Heart right ventricle (tissue), 16 donors: Measurements from ENCODE around the gene PLXNA2. TPM values are rescaled to one million over a fixed set of nuclear protein-coding genes. Genes with fewer than 3 reads are reported as not detected.

Experiments
- ATAC-seq, 8 donors: fragments of 200-7000 bp; cut with Tn5 transposase; one replicate each; pipeline ENCODE4 v1.9.1; 2020; ENCODE audit warnings: mild to moderate bottlenecking in 8 of 8, moderate library complexity in 8 of 8, moderate number of reproducible peaks in 1 of 8
- DNase-seq, 2 donors: peaks; one replicate each; pipeline ENCODE4 v3.0.0-alpha.2; 2020
- H3K27ac ChIP-seq, 10 donors: fragments of 200-600 bp; sonication (generic) in 2 of 10; one replicate each; pipeline versions ENCODE4 v1.5.0 to v1.8.0; 2020 to 2022; ENCODE audit warnings: mild to moderate bottlenecking in 3 of 10
- H3K27me3 ChIP-seq, 7 donors: fragments of 200-600 bp; one replicate each; pipeline ENCODE4 v1.8.0; 2021 to 2022; ENCODE audit warnings: mild to moderate bottlenecking in 2 of 7
- H3K36me3 ChIP-seq, 9 donors: fragments of 200-600 bp; sonication (generic) in 1 of 9; one replicate each; pipeline versions ENCODE4 v1.5.0 to v1.8.0; 2020 to 2022; ENCODE audit warnings: mild to moderate bottlenecking in 2 of 9
- H3K4me1 ChIP-seq, 9 donors: fragments of 200-600 bp; sonication (generic) in 1 of 9; one replicate each; pipeline versions ENCODE4 v1.5.0 to v1.8.0; 2020 to 2022; ENCODE audit warnings: mild to moderate bottlenecking in 4 of 9
- H3K4me3 ChIP-seq, 10 donors: fragments of 200-600 bp; sonication (generic) in 2 of 10; one replicate each; pipeline versions ENCODE4 v1.5.0 to v1.8.0; 2020 to 2022; ENCODE audit warnings: mild to moderate bottlenecking in 7 of 10, moderate library complexity in 2 of 10
- H3K9me3 ChIP-seq, 11 donors: fragments of 200-600 bp in 10 of 11; sonication (generic) in 2 of 11; one replicate each; pipeline versions ENCODE4 v1.5.0 to v1.8.0; 2013 to 2022; ENCODE audit warnings: mild to moderate bottlenecking in 2 of 11, control low read depth in 1 of 11, moderate library complexity in 1 of 11
- WGBS, 2 donors: extraction: QIAGEN DNeasy Blood & Tissue Kit; methylation state at CpG; one replicate each; pipeline ENCODE4 v1.1.7; 2013; ENCODE audit warnings: inconsistent platforms in 1 of 2; 5-methylcytosine and 5-hydroxymethylcytosine counted together
- intact Hi-C, 10 donors: fragments of 100-400 bp; cut with DNase I; formaldehyde crosslinking; loops; one replicate each; pipeline versions ENCODE4 v1.11.1 to v1.14.2; 2022
- polyA plus RNA-seq, 2 donors: library from polyadenylated mRNA; stranded (reverse); fragments of 200-250 nt; gene quantifications; one replicate each; pipeline ENCODE4 v1.2.3, GENCODE V29; 2013
- total RNA-seq, 10 donors: library from RNA; stranded (reverse); fragmentation: NEBNext Ultra II Directional in 3 of 10; extraction: Animal tissue kit (Norgen Biotek cat#: 25700) in 3 of 10; gene quantifications; one replicate each; pipeline versions ENCODE4 v1.2.1 to v1.2.4, GENCODE V29; 2021 to 2023
- TF ChIP-seq, protein P1 (sequence below), 9 donors: fragments of 200-600 bp; sonication (generic) in 2 of 9; IDR thresholded peaks; one replicate each; pipeline versions ENCODE4 v1.5.0 to v1.8.0; 2021 to 2022; ENCODE audit warnings: antibody characterized with exemption in 9 of 9, mild to moderate bottlenecking in 5 of 9, moderate library complexity in 1 of 9
- donor health status: Arrhythmogenic right ventricular cardiomyopathy.
- donor health status: ischemic (EF 13 %, LVEDD 7.1; RV severe dilation, severe dysfunction).
- donor health status: healthy with polysubstance abuse.
- donor health status: DM: no; HTN: yes; CAD: no.
- donor health status: DM: no; HTN: no; CAD: no.
- donor health status: ischemic (EF 25% LVEDD 6.9; RV normal size, moderate dysfunction).
- donor health status: ischemic (EF 25% LVEDD 5.7; RV mildly dilated, moderate dysfunction).
- donor health status: healthy.
- donor health status: DM: yes; HTN: yes; CAD: no.
- donor health status: Ischemic cardiomyopathy.
- donor health status: ischemic (EF 35%, LVEDD 5.7; RV mildly dilated, moderate dysfunction).
- donor health status: nonischemic (EF 11% LVEDD 7.7; RV severe dilation, severe dysfunction).
- donor health status: DM: yes; HTN: yes; CAD: no.
- donor health status: PGD.
- donor health status: ischemic (EF 29% LVEDD 5.4; RV normal size, mild dysfunction).
- donor health status: nonischemic (EF 23%, LVEDD 6.1; RV moderate dilation, normal function).

The PLXNA2 gene
- total and polyA plus RNA-seq, 12 donors, result 6.1 to 31.6 (median 17.9) TPM

DNA sequence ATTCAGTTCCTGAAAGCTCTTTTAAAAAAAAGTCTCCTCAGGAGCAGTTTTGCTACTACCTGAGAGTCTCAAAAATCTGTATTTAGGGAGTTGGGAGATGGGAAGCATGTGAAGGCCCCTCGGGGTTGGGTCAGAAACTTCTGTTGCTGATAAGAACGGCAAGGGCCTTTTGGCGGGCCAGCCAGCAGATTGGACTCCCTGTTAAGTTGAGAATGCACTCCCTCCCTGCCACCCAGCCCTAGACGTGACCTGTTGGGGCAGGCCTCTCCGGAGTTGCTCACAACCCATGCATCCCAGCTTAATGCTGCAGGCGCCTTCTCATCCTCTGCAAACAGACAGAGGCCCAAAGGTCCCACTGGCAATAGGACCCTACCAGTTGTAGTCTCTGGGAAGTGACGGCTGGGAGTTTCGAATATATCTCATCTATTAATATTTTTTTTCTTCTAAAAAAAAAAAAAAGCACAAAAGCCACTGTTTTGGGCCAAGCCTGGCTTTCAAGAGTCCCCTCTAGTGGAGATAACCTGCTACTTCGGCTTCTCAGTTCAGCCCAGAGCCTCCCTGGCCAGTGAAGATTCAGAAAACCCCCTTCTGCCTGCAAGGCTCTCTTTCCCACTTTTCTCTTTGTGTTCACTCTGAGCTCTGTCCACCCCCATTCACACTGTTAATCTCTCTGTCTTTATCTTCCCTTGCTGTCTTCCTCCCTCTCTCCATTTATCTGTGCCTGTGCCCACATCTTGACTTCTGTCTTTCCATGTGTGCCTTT lies 5.3 kb downstream of the PLXNA2 start:
- H3K36me3 ChIP-seq, result peaks cover 0 to 19% (median 0%) of the 10 kb centered on the region in 9 donors
- peaks cover 0 to 36% (median 0%) of the 10 kb centered on the region in 7 donors for H3K27me3 ChIP-seq
- H3K9me3 ChIP-seq, result no peaks in the 10 kb centered on the region
- ATAC-seq (peak in 4 of 8 donors; percentile 41 to 64 (median 54)), DNase-seq (no peak)
- TF ChIP-seq, protein P1, sequence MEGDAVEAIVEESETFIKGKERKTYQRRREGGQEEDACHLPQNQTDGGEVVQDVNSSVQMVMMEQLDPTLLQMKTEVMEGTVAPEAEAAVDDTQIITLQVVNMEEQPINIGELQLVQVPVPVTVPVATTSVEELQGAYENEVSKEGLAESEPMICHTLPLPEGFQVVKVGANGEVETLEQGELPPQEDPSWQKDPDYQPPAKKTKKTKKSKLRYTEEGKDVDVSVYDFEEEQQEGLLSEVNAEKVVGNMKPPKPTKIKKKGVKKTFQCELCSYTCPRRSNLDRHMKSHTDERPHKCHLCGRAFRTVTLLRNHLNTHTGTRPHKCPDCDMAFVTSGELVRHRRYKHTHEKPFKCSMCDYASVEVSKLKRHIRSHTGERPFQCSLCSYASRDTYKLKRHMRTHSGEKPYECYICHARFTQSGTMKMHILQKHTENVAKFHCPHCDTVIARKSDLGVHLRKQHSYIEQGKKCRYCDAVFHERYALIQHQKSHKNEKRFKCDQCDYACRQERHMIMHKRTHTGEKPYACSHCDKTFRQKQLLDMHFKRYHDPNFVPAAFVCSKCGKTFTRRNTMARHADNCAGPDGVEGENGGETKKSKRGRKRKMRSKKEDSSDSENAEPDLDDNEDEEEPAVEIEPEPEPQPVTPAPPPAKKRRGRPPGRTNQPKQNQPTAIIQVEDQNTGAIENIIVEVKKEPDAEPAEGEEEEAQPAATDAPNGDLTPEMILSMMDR (IDR thresholded peaks at IDR 0.05), result peak; percentile 72 to 89 (median 80)
- intact Hi-C loops, result loop anchor here in 6 of 10 donors (2.0 to 10.0 kb wide), 5 partner anchors 37 to 107 kb away; no protein-coding TSS in a partner anchor
- peak overlapping the region in 7 of 10 donors; percentile 15 to 98 (median 55) for H3K27ac ChIP-seq
- WGBS, 2 donors, result 35 to 49% methylated on average over 9 of the region's 9 CpGs
- peaks cover 19 to 92% (median 74%) of the 10 kb centered on the region in 9 donors for H3K4me1 ChIP-seq
- peak overlapping the region in 6 of 10 donors; percentile 5 to 96 (median 18) for H3K4me3 ChIP-seq

DNA sequence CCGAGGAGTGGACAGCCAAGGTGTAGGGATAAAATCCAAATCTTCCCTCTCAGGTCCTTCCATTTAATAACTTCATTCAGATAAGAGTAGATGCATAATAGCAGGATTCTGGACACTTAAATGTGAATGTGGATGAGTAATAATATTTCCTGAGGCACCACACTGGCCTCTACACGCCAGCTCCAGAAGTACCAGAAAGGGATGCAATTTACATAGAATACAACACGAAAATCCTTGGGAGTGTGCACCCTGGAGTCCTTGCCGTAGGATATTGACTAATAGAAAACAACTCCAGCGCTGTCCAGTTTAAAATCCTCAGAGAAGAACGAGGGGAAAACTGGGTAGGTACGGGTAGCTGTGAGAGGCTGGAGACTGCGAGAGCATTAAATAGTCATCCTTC lies 6.9 kb downstream of the PLXNA2 start:
- TF ChIP-seq, protein P1 (IDR thresholded peaks at IDR 0.05), result no peak
- no peak for DNase-seq
- no peak overlapping the region for H3K4me3 ChIP-seq
- peaks cover 0 to 19% (median 0%) of the 10 kb centered on the region in 9 donors for H3K36me3 ChIP-seq
- no peak for ATAC-seq
- peak overlapping the region in 5 of 10 donors; percentile 63 to 98 (median 78) for H3K27ac ChIP-seq
- intact Hi-C loops, result loop anchor here in 6 of 10 donors (2.0 to 10.0 kb wide), 5 partner anchors 20 to 105 kb away; no protein-coding TSS in a partner anchor
- peaks cover 0 to 21% (median 0%) of the 10 kb centered on the region in 7 donors for H3K27me3 ChIP-seq
- peaks cover 35 to 100% (median 84%) of the 10 kb centered on the region in 9 donors for H3K4me1 ChIP-seq
- 75 to 85% methylated on average over 8 of the region's 8 CpGs for WGBS, 2 donors
- no peaks in the 10 kb centered on the region for H3K9me3 ChIP-seq

DNA sequence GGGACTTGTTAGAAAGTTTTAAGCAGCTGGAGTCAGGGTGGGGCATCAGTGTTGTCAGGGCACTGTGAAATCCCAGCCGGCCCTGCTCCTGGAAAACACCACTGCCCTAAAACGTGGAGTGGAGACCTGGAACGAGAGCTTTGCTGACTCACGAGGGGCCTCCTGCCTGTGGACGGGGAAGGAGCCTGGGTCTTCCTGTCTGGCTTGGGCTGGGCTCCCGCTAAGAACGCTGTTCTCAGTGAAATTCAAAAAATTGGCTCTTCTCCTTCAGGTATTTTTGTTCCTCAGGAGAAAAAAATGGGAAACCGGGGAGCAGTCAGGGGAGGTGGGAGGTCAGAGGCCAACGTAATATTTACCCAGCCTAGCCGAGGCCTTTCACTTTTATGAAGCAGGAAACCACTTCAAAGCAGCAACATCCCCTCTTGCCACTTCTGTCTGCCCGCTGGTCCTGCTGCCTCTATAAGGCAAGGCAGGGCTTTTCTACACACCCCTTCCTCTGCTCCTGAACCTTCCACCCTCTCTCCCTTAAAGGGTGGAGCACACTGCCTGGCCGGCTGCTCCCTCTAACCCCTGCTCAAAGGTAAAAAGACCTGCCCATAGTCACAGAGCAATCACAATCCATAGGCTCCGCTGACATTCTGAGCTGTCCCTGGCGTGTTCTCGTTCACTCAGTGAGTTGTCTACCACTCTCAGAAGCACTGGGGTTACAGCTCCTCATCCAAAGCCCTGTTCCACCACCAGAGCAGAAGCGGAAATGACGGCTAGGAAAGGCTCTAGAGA lies 8.0 kb downstream of the PLXNA2 start:
- H3K9me3 ChIP-seq, result no peaks in the 10 kb centered on the region
- DNase-seq (peak; percentile 44 to 67), ATAC-seq (peak; percentile 35 to 80 (median 55))
- peaks cover 0 to 10% (median 0%) of the 10 kb centered on the region in 7 donors for H3K27me3 ChIP-seq
- peaks cover 35 to 100% (median 86%) of the 10 kb centered on the region in 9 donors for H3K4me1 ChIP-seq
- H3K4me3 ChIP-seq, result peak overlapping the region in 3 of 10 donors; percentile 1 to 14 (median 13)
- peak overlapping the region; percentile 7 to 98 (median 64) for H3K27ac ChIP-seq
- intact Hi-C loops, result loop anchor here in 6 of 10 donors (2.0 to 10.0 kb wide), 5 partner anchors 19 to 104 kb away; no protein-coding TSS in a partner anchor
- peaks cover 0 to 19% (median 0%) of the 10 kb centered on the region in 9 donors for H3K36me3 ChIP-seq
- TF ChIP-seq, protein P1 (IDR thresholded peaks at IDR 0.05), result peak in 1 of 9 donors; percentile 4
- WGBS, 2 donors, result 47 to 69% methylated on average over 17 of the region's 17 CpGs
